ENCODE results near the gene SHCBP1L.
"Not testable (repeated sequence)": the region's sequence is repeated elsewhere in the genome, so short reads cannot be mapped to it uniquely, and the experiment has no call there.

Gene SHCBP1L

DNA sequence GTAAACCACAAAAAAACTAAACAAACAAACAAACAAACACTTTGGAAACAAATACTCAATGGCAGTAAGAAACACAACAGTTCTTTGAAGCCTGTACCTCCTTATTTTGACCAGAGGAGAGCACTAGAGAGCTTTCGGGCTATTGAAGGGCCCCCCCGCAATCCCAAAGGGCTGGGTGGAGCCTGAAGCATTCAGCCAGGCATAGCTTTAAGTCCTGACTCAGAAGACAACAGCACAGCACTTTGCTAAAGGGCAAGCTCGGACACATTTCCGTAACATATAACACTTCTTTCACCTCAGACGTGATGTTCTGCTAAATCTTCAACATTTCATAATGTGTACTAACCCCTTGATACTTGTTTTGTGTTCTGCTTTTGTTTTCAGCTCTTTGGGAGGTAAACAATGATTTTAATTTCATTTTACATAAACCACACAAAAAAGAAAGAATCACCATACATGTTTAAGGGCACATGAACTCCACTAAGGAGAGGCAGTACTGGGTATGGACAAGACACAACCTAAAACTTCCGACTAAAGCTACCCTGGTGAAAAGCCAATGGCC lies 9.7 kb upstream of the SHCBP1L start:
- DNase-seq = no peak

GRCh38 chr1:182960046-182960445 lies 7.1 kb upstream of the SHCBP1L start:
- DNase-seq = no peak

DNA sequence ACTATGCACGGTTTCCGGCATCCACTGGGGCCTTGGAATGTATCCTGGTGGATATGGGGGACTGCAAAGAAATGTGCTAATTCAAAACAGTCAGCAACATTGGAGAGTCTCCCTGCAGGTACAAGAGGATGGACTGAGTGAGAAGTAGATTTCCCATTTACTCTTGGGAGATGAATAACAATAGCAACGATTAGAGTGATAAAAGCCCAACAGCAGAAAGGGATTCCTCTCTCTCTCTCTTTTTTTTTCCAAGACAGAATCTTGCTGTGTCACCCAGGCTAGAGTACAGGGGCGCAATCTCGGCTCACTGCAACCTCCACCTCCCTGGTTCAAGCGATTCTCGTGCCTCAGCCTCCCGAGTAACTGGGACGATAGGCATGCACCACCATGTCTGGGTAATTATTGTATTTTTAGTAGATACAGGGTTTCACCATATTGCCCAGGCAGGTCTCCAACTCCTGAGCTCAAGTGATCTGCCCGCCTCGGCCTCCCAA lies 5.0 kb upstream of the SHCBP1L start:
- no peak for DNase-seq

DNA sequence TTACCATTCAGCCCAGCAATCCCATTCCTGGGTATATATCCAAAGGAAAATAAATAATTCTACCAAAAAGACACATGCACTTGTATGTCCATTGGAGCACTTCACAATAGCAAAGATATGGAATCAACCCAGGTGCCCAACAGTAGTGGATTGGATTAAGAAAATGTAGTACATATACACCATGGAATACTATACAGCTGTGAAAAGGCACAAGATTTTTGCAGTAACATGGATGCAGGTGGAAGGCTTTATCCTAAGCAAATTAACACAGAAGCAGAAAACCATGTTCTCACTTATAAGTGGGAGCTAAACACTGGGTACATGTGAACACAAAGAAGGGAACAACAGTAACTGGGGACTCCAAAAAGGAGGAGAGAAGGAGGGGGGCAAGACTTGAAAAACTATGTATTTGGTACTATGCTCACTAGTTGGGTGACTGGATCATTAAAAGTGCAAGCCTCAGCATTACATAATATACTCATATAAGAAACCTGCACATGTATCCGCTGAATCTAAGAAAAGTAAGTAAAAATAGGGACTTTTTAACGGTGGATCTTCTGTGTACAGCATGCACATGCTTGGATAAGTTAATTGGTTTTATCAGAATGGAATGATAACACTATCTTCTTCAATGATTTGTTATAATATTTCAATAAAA lies 3.9 kb upstream of the SHCBP1L start:
- DNase-seq = no peak

GRCh38 chr1:182955596-182956588 lies 2.9 kb upstream of the SHCBP1L start:
- DNase-seq = no peak

GRCh38 chr1:182953826-182954225 lies 860 bp upstream of the SHCBP1L start:
- no peak for DNase-seq

GRCh38 chr1:182943336-182943735 lies 9.6 kb downstream of the SHCBP1L start:
- DNase-seq = not testable (repeated sequence)

GRCh38 chr1:182942145-182942544 lies 10.8 kb downstream of the SHCBP1L start:
- DNase-seq = not testable (repeated sequence)

- no peak for DNase-seq
These were observed 13.6 kb downstream of the SHCBP1L start for GRCh38 chr1:182939413-182939812.

DNA sequence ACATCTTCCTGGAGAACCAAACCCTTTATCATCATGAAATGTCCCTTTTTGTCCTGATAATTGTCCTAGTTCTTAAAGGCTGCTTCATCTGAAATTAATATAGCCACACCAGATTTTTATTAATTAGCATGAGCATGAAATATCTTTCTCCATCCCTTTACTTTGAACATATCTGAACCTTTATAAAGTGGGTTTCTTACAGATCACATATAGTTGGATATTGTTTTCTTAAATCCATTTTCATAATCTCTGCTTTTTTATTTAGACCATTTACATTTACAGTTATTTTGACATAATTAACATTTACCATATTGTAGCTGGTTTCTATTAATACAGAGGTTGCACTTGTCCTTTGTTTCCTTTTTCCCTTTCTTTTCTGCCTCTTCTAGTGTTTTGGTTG lies 17.2 kb downstream of the SHCBP1L start:
- no peak for DNase-seq

- DNase-seq = no peak
These were observed 22.0 kb downstream of the SHCBP1L start for GRCh38 chr1:182930985-182931384.

GRCh38 chr1:182927693-182928433 lies 25.1 kb downstream of the SHCBP1L start:
- no peak for DNase-seq

GRCh38 chr1:182925661-182926060 lies 27.3 kb downstream of the SHCBP1L start:
- no peak for DNase-seq

DNA sequence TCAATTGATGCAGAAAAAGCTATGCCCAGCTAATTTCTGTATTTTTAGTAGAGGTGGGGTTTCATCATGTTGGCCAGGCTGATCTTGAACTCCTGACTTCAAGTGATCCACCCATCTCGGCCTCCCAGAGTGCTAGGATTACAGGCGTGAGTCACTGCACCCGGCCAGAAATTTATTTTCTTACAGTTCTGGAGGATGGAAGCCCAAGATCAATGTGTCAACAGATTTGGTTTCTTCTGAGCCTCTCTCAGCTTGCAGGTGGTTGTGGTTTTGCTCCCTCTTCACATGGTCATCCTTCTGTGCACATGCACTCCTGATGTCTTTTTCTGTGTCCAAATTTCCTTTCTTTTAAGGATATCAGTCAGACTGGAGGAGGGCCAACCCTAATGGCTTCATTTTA lies 35.6 kb downstream of the SHCBP1L start:
- no peak for DNase-seq

DNA sequence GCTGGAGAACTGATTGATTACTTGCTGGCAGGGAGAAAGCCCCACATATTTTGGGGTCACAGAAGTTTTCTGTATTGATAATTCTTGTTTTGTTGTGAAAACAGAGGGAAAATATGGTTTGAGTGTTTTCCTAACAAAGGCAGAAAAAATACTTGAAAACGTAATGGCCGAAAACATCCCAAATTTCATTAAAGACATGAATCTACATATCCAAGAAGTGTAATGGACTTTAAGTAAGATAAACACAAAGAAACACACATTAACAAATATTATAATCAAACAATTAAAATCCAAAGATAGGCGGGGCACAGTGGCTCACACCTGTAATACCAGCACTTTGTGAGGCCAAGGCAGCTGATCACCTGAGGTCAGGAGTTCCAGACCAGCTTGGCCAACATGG lies 39.6 kb downstream of the SHCBP1L start:
- DNase-seq = no peak

- DNase-seq = no peak
These were observed 42.8 kb downstream of the SHCBP1L start for GRCh38 chr1:182910143-182910542.

DNA sequence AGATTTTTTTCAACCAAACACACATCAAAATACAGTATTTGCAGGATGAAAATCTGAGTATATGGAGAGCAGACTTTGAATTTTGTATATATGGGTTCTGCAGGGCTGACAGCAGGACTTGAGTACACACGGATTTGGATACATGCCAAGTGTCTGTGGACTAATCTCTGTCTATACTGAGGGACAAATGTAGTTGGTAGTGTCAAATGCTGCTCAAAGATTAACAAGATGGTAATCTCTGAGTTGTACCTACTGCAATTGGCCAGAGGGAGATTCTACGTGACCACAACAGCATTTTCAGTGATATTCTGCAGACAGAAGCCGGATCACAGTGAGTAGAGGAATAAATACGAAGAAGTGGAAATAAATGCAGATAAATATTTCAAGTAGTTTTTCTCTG lies 43.4 kb downstream of the SHCBP1L start:
- DNase-seq = no peak

DNA sequence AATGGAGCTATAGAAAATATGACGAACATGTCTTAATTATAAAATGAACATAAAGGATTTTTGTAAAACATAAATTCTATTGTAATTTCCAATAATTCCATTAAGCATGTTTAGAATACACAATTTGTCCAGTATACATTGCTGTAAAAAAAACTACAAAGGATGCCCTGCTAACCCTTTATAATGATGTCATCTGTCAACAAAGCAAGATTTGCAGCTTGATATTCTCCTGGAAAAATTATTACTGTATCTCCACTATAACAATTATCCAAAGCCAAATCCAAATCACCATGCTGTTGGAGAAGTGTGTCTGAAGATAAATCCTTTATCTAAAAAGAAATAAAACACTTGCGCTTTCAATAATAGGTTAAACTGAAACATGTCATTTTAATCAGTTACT lies 47.6 kb downstream of the SHCBP1L start:
- no peak for DNase-seq

- not testable (repeated sequence) for DNase-seq
These were observed 51.0 kb downstream of the SHCBP1L start for GRCh38 chr1:182901946-182902345.

DNA sequence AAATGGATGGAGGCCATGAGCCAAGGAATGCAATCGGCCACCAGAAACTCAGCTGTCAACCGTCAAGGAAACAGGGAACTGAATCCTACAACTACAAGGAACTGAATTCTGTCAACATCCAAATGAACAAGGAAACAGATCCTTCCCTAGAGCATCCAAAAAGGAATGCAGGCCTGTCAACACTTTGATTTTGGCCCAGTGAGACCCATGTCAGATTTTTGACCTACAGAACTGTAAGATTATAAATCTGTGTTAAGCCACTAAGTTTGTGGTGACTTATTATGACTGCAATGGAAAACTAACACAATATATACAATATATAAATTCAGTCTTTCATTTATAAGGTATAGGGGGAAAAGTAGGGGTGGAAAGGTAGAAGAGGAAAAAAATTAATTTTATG lies 55.3 kb downstream of the SHCBP1L start:
- DNase-seq = no peak

DNA sequence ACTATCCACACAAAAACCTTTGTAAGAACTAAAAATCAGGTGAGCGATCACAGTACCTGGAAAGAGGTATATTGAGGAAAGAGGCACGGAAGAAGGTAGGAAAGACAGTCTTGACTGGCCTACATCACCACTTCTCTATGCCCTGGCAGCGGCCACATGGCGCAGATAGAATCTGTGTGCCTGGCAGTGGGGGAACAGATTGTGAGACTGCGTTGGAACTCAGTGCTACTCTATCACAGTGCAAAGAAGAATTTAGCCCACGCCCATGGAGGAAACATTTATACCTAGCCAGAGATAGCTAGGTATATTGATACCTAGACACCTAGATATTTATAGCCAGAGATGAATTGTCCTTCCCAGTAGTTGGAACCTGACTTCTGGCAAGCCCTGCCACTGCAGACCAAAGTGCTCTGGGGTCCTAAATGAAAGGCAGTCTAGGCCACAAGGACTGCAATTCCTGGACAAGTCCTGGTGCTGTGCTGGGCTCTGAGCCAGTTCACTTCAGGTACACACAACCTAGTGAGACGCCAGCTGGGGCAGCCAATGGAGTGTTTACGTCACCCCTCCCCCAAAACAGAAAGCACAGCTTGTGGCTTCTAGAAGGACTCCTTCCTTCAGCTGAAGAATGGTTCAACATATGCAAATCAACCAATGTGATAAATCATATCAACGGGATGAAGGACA lies 61.9 kb downstream of the SHCBP1L start:
- no peak for DNase-seq

GRCh38 chr1:182889997-182890396 lies 63.0 kb downstream of the SHCBP1L start:
- DNase-seq = no peak

Data from activated naive CD4-positive, alpha-beta T cell treated with anti-CD3 and anti-CD28 coated beads, Interleukin-2, amount 50 U/mL, for 16 hours (primary cell).